ENCODE data around the gene HSD17B11.

HSD17B11 gene

GRCh38 chr4:87416965-87417364 lies 26.0 kb upstream of the HSD17B11 start (continued):
- TF ChIP-seq ZNF626 (tag by site-specific recombination; IDR thresholded peaks at IDR 0.05) (no peak), ZSCAN5A (tag by site-specific recombination; IDR thresholded peaks at IDR 0.05) (no peak), ZNF664 (tag by site-specific recombination; IDR thresholded peaks at IDR 0.05) (no peak), TRIM28 (IDR thresholded peaks at IDR 0.05; ENCODE audit: borderline replicate concordance, low read length) (no peak), HOXA7 (CRISPR knock-in tag; IDR thresholded peaks at IDR 0.05; ENCODE audit: borderline replicate concordance) (no peak), ATF2 (tag by site-specific recombination; IDR thresholded peaks at IDR 0.05; ENCODE audit: low read depth) (no peak), ZNF624 (tag by site-specific recombination; IDR thresholded peaks at IDR 0.05) (no peak), ZNF366 (tag by site-specific recombination; conservative IDR thresholded peaks at IDR 0.05) (no peak), ZNF555 (tag by site-specific recombination; conservative IDR thresholded peaks at IDR 0.05) (no peak), ZNF776 (tag by site-specific recombination; IDR thresholded peaks at IDR 0.05; ENCODE audit: borderline replicate concordance) (no peak)

- Histone ChIP-seq H3K27ac (ENCODE audit: extremely low read depth, low read depth, low read length) (no peak overlapping the region), H3K4me1 (ENCODE audit: control insufficient read depth, insufficient read depth, low read length) (no peaks in the 10 kb centered on the region), H3K36me3 (ENCODE audit: control insufficient read depth in 2 of 2, insufficient read depth in 1 of 2, low read length in 2 of 2) (no peaks in the 10 kb centered on the region), H3K9me3 (ENCODE audit: control insufficient read depth, insufficient read depth, low read depth, low read length) (no peaks in the 10 kb centered on the region), H3K4me3 (ENCODE audit: low read depth, low read length) (no peak overlapping the region)
- ChIA-PET POLR2A (no interaction called here), CTCF (interaction anchor here (0.9 kb wide), 1 partner anchor 16 kb away, joined by 3 read pairs; no protein-coding TSS in a partner anchor)
- TF ChIP-seq GLIS2 (tag by site-specific recombination; IDR thresholded peaks at IDR 0.05) (no peak), ZBTB21 (tag by site-specific recombination; IDR thresholded peaks at IDR 0.05) (no peak), ZNF513 (tag by site-specific recombination; IDR thresholded peaks at IDR 0.05) (no peak), ZNF426 (tag by site-specific recombination; IDR thresholded peaks at IDR 0.05) (no peak), WT1 (tag by site-specific recombination; IDR thresholded peaks at IDR 0.05) (no peak), PRDM1 (tag by site-specific recombination; IDR thresholded peaks at IDR 0.05) (no peak), ZNF202 (tag by site-specific recombination; IDR thresholded peaks at IDR 0.05; ENCODE audit: borderline replicate concordance) (no peak)
Measured at GRCh38 chr4:87414816-87415215, 23.8 kb upstream of the HSD17B11 start.

GRCh38 chr4:87410679-87411078 lies 19.7 kb upstream of the HSD17B11 start:
- no peaks in the 10 kb centered on the region for H3K9me3 ChIP-seq (ENCODE audit: control insufficient read depth, insufficient read depth, low read depth, low read length)
- no peak overlapping the region for H3K4me3 ChIP-seq (ENCODE audit: low read depth, low read length)
- no peaks in the 10 kb centered on the region for H3K36me3 ChIP-seq (ENCODE audit: control insufficient read depth in 2 of 2, insufficient read depth in 1 of 2, low read length in 2 of 2)
- no peaks in the 10 kb centered on the region for H3K4me1 ChIP-seq (ENCODE audit: control insufficient read depth, insufficient read depth, low read length)
- ChIA-PET CTCF (no interaction called here), POLR2A (interaction anchor here (2.0 to 2.6 kb wide), 2 partner anchors 12 to 20 kb away, joined by 10 read pairs; partner anchors contain the start of genes HSD17B11 and NUDT9)
- no peak overlapping the region for H3K27ac ChIP-seq (ENCODE audit: extremely low read depth, low read depth, low read length)
- no peak for TF ChIP-seq ZFP37 (tag by site-specific recombination; IDR thresholded peaks at IDR 0.05)
- TF ChIP-seq ZNF610 (tag by site-specific recombination; IDR thresholded peaks at IDR 0.05; ENCODE audit: borderline replicate concordance) = no peak
- TF ChIP-seq ZSCAN4 (tag by site-specific recombination; IDR thresholded peaks at IDR 0.05) = no peak
- TF ChIP-seq ZNF561 (tag by site-specific recombination; IDR thresholded peaks at IDR 0.05; ENCODE audit: borderline replicate concordance) = no peak
- TF ChIP-seq ZNF391 (tag by site-specific recombination; IDR thresholded peaks at IDR 0.05; ENCODE audit: borderline replicate concordance, low read depth) = no peak
- TF ChIP-seq ZNF548 (tag by site-specific recombination; IDR thresholded peaks at IDR 0.05) = no peak
- no peak for TF ChIP-seq GLIS2 (tag by site-specific recombination; IDR thresholded peaks at IDR 0.05)
- TF ChIP-seq ZNF157 (tag by site-specific recombination; IDR thresholded peaks at IDR 0.05) = no peak
- no peak for TF ChIP-seq ZNF16 (tag by site-specific recombination; IDR thresholded peaks at IDR 0.05; ENCODE audit: low read depth)
- no peak for TF ChIP-seq ZNF148 (tag by site-specific recombination; IDR thresholded peaks at IDR 0.05; ENCODE audit: borderline replicate concordance)
- TF ChIP-seq KLF1 (tag by site-specific recombination; IDR thresholded peaks at IDR 0.05) = no peak
- TF ChIP-seq ZNF596 (tag by site-specific recombination; IDR thresholded peaks at IDR 0.05) = no peak

All from HEK293 (cell line).